Activated CD4-positive, alpha-beta T cell treated with anti-CD3 and anti-CD28 coated beads, Interleukin-2, Interleukin-4, amounts not matched to agents 100 ng/mL and 50 ng/mL, durations not matched to agents 16 hours and 8 hours (primary cell): ENCODE measurements around the gene HOXC10.
A peak's percentile ranks its signal among the peaks of the same experiment; 100 is the strongest.

ENCODE experiments used
- DNase-seq: peaks from one replicate; pipeline ENCODE4 v3.0.0-alpha.2; 2020; ENCODE audit warnings: low spot score

The HOXC10 gene

GRCh38 chr12:54004063-54004840, 19.3 kb downstream of the HOXC10 start:
- DNase-seq = no peak

GRCh38 chr12:54004841-54005530, 20.0 kb downstream of the HOXC10 start:
- no peak for DNase-seq

- DNase-seq = no peak
These were observed 20.5 kb downstream of the HOXC10 start for GRCh38 chr12:54005531-54005852.

- DNase-seq = peak; percentile 82
These were observed 21.1 kb downstream of the HOXC10 start for GRCh38 chr12:54005853-54006558.

GRCh38 chr12:54006559-54007220, 21.7 kb downstream of the HOXC10 start:
- no peak for DNase-seq

GRCh38 chr12:54007538-54008259, 22.8 kb downstream of the HOXC10 start:
- DNase-seq = no peak

- no peak for DNase-seq
These were observed 23.3 kb downstream of the HOXC10 start for GRCh38 chr12:54008260-54008552.

GRCh38 chr12:54009171-54010052, 24.5 kb downstream of the HOXC10 start:
- no peak for DNase-seq

- no peak for DNase-seq
These were observed 25.4 kb downstream of the HOXC10 start for GRCh38 chr12:54010053-54010971.

GRCh38 chr12:54010972-54011664, 26.2 kb downstream of the HOXC10 start:
- no peak for DNase-seq

- DNase-seq = no peak
These were observed 27.0 kb downstream of the HOXC10 start for GRCh38 chr12:54011665-54012532.

- DNase-seq = no peak
These were observed 27.9 kb downstream of the HOXC10 start for GRCh38 chr12:54012631-54013409.

GRCh38 chr12:54014377-54015017, 29.6 kb downstream of the HOXC10 start:
- no peak for DNase-seq

GRCh38 chr12:54015018-54015931, 30.3 kb downstream of the HOXC10 start:
- DNase-seq = no peak

GRCh38 chr12:54016051-54016450, 31.1 kb downstream of the HOXC10 start:
- no peak for DNase-seq

GRCh38 chr12:54016478-54016964, 31.6 kb downstream of the HOXC10 start:
- no peak for DNase-seq
